ENCODE results near the gene AURKA. TPM values are rescaled to one million over a fixed set of nuclear protein-coding genes. Genes with fewer than 3 reads are reported as not detected.

AURKA gene
- total and polyA plus RNA-seq, 2 donors = 2.5 to 13.5 TPM

DNA sequence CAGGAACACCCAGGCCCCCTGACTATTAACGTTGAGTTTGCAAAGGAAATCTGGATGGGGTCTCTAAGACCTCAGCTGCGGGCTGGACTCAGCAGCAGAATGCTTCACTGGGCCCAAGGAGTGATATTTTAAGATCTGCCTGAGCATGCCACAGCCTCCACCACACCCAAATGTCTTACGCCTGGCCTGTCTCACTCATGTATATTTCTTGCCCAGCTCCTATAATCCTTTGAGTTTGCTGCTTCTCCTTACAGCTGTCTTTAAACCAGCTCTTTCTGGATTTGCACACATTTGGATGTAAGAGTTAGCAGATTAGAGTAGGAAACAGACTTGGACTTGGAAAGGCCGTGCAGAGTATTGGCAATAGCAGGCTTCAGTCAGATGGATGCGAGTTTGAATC is 36.4 kb upstream of the AURKA start:
- Histone ChIP-seq H3K4me1 (ENCODE audit: insufficient read depth) (no peaks in the 10 kb centered on the region), H3K4me3 (ENCODE audit: low read depth, low read length) (no peak overlapping the region), H3K27ac (ENCODE audit: low read depth) (no peak overlapping the region), H3K36me3 (ENCODE audit: insufficient read depth) (no peaks in the 10 kb centered on the region)
- WGBS = 62% methylated on average over 5 of the region's 5 CpGs
- no peak for DNase-seq (ENCODE audit: extremely low spot score)

DNA sequence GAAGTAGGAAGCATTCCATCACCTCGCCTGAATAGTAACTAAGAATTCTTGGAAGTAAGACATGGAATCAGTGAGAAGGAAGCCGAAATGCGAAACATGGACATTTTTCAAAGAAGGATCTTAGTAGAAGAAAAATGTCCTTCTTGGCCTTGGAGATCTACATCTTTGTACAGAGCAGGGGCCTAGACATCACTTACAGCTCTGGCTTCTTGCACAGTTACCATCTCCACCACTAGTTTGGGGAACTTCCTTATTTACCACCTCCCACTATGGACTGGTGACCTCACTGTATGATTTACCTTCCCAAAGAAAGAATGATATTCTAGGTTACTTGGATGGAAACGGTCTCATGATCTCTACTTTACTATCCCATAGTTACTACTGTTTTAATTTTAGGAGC is 35.8 kb upstream of the AURKA start:
- H3K27ac ChIP-seq (ENCODE audit: low read depth) = no peak overlapping the region

DNA sequence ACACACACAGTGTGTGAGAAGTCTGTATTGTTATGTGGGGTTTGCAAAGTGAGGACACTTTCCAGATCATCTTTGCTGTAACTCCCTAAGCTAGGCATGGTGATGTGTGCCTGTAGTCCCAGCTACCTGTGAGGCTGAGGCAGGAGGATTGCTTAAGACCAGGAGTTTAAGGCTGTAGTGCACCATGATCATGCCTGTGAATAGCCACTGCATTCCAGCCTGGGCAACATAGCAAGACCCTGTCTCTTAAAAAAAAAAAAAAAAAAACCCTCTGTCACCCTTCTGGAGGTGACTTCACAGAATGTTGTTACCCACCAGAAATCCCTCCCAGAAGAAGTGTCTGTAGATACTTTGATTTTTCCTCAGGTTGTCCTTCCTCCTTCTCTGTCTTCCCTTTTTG is 34.9 kb upstream of the AURKA start:
- Histone ChIP-seq H3K4me1 (ENCODE audit: insufficient read depth) (no peaks in the 10 kb centered on the region), H3K4me3 (ENCODE audit: low read depth, low read length) (no peak overlapping the region), H3K36me3 (ENCODE audit: insufficient read depth) (no peaks in the 10 kb centered on the region), H3K27ac (ENCODE audit: low read depth) (no peak overlapping the region)
- DNase-seq (ENCODE audit: extremely low spot score) = no peak

More for the DNA sequence above, 35.8 kb upstream of the AURKA start:
- H3K4me1 ChIP-seq (ENCODE audit: insufficient read depth) = no peaks in the 10 kb centered on the region
- no peaks in the 10 kb centered on the region for H3K36me3 ChIP-seq (ENCODE audit: insufficient read depth)
- H3K4me3 ChIP-seq (ENCODE audit: low read depth, low read length) = no peak overlapping the region
- no peak for DNase-seq (ENCODE audit: extremely low spot score)
- 75% methylated on average over 4 of the region's 4 CpGs for WGBS

DNA sequence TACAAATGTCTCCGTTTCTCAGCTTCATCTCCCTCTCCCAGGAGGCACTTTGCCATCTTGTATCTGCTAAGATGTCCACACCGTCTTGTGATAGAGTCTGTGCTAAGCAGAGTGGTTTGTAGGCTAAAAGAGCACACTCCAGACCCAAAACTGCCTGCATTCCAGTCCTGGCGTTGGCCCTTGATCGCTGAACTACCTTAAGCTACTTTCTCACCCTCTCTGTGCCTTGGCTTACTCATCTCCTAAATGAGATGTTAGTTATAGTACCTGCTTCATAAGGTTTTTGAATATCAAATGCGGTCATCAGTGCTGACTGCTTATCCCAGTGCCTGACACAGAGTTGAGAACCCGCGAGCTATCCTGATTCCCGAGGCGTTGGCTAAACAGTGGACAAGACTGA is 34.0 kb upstream of the AURKA start:
- no peak for DNase-seq (ENCODE audit: extremely low spot score)
- H3K4me1 ChIP-seq (ENCODE audit: insufficient read depth) = no peaks in the 10 kb centered on the region
- H3K4me3 ChIP-seq (ENCODE audit: low read depth, low read length) = no peak overlapping the region
- no peaks in the 10 kb centered on the region for H3K36me3 ChIP-seq (ENCODE audit: insufficient read depth)
- H3K27ac ChIP-seq (ENCODE audit: low read depth) = no peak overlapping the region
- 91% methylated on average over 9 of the region's 9 CpGs for WGBS

DNA sequence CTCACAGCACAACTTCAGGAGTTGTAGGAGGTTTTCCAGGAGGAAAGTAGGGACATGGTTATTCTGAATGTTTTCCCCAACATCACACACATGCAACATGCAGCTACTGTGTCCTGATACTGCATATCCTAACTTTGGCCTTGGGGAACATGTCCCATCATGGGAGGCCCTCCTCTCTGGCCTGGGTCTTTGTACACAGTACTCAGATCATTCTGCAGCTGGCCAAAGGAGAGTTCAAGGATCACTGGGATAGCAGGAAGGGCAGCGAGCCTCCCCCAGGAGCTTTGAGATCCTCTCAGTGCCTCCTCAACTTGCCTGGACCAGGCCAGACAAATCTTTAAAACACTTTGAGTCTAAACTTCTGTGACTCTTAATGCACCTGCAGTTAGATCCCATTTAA is 32.9 kb upstream of the AURKA start:
- no peaks in the 10 kb centered on the region for H3K36me3 ChIP-seq (ENCODE audit: insufficient read depth)
- no peak overlapping the region for H3K27ac ChIP-seq (ENCODE audit: low read depth)
- H3K4me1 ChIP-seq (ENCODE audit: insufficient read depth) = no peaks in the 10 kb centered on the region
- no peak overlapping the region for H3K4me3 ChIP-seq (ENCODE audit: low read depth, low read length)
- 96% methylated on average over 1 of the region's 1 CpG for WGBS
- no peak for DNase-seq (ENCODE audit: extremely low spot score)

DNA sequence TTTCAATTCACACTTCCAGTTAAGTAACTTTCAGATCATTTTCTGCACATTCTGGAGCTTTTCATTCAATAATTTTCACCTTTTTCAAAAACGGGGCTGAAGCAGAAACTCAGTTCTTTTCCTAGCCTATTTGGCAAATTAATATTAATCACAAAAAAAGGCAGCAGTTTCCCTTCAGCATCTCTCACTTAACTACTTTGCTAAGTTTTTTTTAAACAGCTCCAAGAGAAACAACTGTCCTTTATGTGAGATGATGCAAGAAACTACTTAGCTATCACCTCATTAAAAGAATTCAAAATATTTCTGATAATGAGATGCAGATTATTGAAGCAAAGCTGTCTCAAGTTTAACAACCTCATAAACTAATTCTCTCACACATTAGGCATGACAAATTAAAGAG is 31.9 kb upstream of the AURKA start:
- Histone ChIP-seq H3K36me3 (ENCODE audit: insufficient read depth) (no peaks in the 10 kb centered on the region), H3K27ac (ENCODE audit: low read depth) (no peak overlapping the region)
- WGBS = 65% methylated on average over 1 of the region's 1 CpG

DNA sequence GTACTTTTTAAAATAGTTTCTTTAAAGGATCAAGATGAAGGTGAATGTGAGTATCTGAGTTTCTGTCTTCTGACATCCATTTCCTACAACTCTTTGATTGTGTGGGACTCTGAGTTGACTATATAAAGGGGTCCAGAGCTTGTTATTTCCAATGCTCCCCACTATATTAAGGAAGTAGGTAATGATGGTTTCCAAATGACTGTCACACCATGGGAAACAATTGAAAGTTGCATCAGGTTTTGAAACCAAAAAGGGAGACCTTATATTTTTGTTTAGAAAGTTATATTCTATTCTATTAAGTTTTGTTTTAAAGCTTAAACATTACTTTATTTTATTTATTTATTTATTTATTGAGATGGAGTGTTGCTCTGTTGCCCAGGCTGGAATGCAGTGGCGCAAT is 31.2 kb upstream of the AURKA start:
- Histone ChIP-seq H3K36me3 (ENCODE audit: insufficient read depth) (no peaks in the 10 kb centered on the region), H3K4me3 (ENCODE audit: low read depth, low read length) (no peak overlapping the region)

More for the DNA sequence above, 31.9 kb upstream of the AURKA start:
- H3K4me1 ChIP-seq (ENCODE audit: insufficient read depth) = no peaks in the 10 kb centered on the region
- no peak overlapping the region for H3K4me3 ChIP-seq (ENCODE audit: low read depth, low read length)
- no peak for DNase-seq (ENCODE audit: extremely low spot score)

DNA sequence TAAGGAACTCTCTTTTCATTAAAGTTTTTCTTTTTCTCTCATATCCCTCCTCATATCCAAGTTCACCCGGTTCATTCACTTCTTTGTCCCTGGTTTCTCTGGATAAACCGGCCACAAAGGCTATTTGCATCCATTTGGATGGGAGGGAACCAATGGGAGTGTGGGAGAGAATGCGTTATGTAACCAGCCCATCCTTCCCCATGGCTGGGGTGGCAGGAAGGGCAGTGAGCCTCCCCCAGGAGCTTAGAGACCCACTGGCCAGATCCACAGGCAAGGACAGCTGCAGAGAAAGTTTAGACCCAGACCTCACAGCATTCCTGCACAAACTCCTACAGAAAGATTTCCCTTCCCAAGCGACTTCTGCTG is 30.8 kb upstream of the AURKA start:
- 56% methylated on average over 4 of the region's 4 CpGs for WGBS
- Histone ChIP-seq H3K4me3 (ENCODE audit: low read depth, low read length) (no peak overlapping the region), H3K27ac (ENCODE audit: low read depth) (no peak overlapping the region), H3K4me1 (ENCODE audit: insufficient read depth) (no peaks in the 10 kb centered on the region), H3K36me3 (ENCODE audit: insufficient read depth) (no peaks in the 10 kb centered on the region)
- DNase-seq (ENCODE audit: extremely low spot score) = no peak

More for the DNA sequence above, 31.2 kb upstream of the AURKA start:
- H3K27ac ChIP-seq (ENCODE audit: low read depth) = no peak overlapping the region
- no peaks in the 10 kb centered on the region for H3K4me1 ChIP-seq (ENCODE audit: insufficient read depth)
- 100% methylated on average over 1 of the region's 1 CpG for WGBS
- DNase-seq (ENCODE audit: extremely low spot score) = no peak

DNA sequence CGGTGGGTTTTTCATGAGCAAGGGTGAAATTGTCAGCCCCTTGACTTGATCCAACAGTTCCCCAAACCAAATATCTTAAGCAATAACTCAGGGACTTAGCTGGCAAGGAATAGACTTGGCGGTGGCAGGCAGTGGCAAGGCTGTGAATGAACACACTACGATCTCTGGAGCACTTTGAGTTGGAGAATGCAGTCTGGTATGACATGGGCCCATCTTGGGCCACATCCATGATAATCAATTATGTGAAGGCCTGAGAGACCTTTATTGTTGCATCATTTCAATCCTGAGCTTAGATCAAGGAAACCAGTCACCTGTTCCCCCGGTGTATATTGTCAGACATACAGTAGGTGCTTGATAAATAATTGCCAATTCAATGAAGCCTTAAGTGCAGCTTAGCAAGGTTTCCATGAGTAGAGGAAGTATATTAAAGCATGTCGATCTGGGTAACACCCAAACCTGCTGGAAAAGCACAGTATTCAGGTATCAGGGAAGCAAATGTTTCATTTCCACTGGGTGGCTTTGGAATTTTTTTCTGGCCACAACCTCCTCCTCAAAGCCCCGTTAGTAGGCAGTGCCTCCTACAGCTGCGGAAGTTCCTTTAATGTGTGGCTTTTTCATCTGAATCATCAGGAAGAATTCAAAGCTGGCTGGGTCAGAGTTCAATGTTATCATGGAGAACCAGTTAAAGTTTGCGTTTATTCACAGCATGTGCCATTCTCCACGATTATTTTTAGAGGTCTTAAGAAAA is 30.2 kb upstream of the AURKA start:
- DNase-seq (ENCODE audit: extremely low spot score) = no peak
- no peak overlapping the region for H3K4me3 ChIP-seq (ENCODE audit: low read depth, low read length)
- no peak overlapping the region for H3K27ac ChIP-seq (ENCODE audit: low read depth)
- no peaks in the 10 kb centered on the region for H3K36me3 ChIP-seq (ENCODE audit: insufficient read depth)
- no peaks in the 10 kb centered on the region for H3K4me1 ChIP-seq (ENCODE audit: insufficient read depth)
- WGBS = 57% methylated on average over 9 of the region's 9 CpGs

DNA sequence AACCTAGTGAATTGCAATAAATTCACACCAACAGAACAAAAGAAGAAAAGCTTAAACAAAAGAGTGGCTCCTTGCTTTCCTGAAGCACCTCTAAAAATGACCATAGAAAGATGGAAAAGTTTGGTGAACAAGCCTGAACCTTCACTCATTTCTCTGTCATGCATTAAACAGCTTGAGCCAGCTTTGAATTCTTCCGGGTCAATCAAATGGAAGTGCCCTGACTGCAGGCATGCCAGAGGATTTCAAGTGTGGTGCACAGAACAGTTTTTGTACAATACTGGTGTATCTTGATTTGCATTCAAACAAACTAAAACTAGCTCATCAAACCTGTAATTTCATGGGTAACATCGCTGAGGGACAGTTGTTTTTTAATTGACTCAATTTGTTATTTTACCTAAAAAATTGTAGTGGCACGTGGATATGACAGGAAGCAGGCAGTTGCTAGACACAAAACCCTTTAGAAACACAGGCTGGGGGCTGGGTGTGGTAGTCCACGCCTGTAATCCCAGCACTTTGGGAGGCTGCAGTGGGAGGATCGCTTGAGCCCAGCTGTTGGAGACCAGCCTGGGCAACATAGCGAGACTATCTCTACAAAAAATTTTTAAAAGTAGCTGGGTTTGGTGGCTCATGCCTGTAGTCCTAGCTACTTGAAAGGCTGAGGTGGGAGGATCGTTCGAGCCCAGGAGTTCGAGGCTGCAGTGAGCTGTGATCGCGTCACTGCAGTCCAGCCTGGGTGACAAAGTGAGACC is 29.1 kb upstream of the AURKA start:
- 82% methylated on average over 11 of the region's 11 CpGs for WGBS
- no peak overlapping the region for H3K4me3 ChIP-seq (ENCODE audit: low read depth, low read length)
- no peak for DNase-seq (ENCODE audit: extremely low spot score)
- H3K36me3 ChIP-seq (ENCODE audit: insufficient read depth) = no peaks in the 10 kb centered on the region
- no peak overlapping the region for H3K27ac ChIP-seq (ENCODE audit: low read depth)
- no peaks in the 10 kb centered on the region for H3K4me1 ChIP-seq (ENCODE audit: insufficient read depth)

DNA sequence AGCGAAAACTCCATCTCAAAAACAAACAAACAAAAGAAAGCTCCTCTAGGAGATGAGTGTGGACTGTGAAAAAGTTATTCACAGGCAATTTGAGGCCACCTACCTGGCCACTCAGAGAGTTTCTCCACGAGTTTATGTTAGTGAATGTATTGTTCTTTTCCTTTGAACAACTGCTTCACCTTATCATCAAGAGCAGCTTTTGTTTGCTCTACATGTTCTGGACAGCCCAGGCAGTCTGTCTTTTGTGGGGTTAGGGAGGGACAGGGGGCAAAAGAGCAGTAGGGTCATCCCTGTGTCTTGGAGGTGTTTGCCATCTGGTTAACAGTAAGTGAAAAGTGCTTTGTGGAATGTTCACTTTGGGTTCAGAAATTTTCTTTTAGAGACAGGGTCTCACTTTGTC is 28.0 kb upstream of the AURKA start:
- Histone ChIP-seq H3K36me3 (ENCODE audit: insufficient read depth) (no peaks in the 10 kb centered on the region), H3K4me1 (ENCODE audit: insufficient read depth) (no peaks in the 10 kb centered on the region), H3K27ac (ENCODE audit: low read depth) (no peak overlapping the region), H3K4me3 (ENCODE audit: low read depth, low read length) (no peak overlapping the region)
- 82% methylated on average over 2 of the region's 2 CpGs for WGBS
- no peak for DNase-seq (ENCODE audit: extremely low spot score)

DNA sequence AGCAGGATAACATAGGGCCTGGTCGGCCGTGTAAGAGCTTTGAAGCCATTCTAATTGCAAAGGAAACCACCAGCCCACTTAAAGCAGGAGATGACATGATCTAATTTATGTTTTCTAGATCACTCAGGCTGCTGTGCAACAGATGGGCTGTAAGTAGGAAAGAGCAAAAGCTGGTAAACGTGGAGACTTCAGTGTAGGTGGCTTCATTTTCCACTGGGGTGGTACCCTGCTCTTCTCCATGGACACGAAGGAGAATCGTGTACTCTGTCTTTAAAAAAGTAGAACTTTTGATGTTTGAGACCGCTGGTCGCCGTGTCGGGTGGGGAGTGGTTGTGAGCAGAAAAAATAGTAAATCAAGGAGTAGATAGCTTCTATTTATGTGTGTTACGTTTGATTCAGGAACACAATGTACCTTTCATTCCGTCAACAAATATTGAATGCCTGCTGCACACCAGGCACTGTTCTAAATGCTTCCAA is 26.4 kb upstream of the AURKA start:
- H3K36me3 ChIP-seq (ENCODE audit: insufficient read depth) = no peaks in the 10 kb centered on the region
- no peak overlapping the region for H3K4me3 ChIP-seq (ENCODE audit: low read depth, low read length)
- no peak for DNase-seq (ENCODE audit: extremely low spot score)
- 72% methylated on average over 11 of the region's 11 CpGs for WGBS
- no peak overlapping the region for H3K27ac ChIP-seq (ENCODE audit: low read depth)
- H3K4me1 ChIP-seq (ENCODE audit: insufficient read depth) = no peaks in the 10 kb centered on the region

DNA sequence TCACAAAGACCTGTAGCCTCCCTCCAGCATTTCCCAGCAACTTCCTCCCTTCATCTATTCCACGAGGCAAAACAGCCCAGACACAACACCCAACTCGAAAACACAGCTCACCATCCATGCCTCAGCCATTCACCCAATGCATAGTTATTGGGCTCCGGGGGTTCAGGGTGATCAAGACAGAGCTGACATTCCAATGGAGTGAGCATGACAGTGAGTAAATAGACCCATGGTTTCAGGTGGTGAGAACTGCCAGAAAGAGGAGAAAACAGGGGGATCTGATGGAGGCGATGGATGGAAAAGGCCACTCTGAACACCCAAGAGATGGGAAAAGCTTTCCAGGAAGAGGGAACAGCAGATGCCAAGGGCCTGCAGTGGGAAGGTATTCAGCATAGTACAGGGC is 25.9 kb upstream of the AURKA start:
- DNase-seq (ENCODE audit: extremely low spot score) = no peak
- no peak overlapping the region for H3K4me3 ChIP-seq (ENCODE audit: low read depth, low read length)
- no peaks in the 10 kb centered on the region for H3K4me1 ChIP-seq (ENCODE audit: insufficient read depth)
- 89% methylated on average over 4 of the region's 4 CpGs for WGBS
- no peak overlapping the region for H3K27ac ChIP-seq (ENCODE audit: low read depth)
- H3K36me3 ChIP-seq (ENCODE audit: insufficient read depth) = no peaks in the 10 kb centered on the region

DNA sequence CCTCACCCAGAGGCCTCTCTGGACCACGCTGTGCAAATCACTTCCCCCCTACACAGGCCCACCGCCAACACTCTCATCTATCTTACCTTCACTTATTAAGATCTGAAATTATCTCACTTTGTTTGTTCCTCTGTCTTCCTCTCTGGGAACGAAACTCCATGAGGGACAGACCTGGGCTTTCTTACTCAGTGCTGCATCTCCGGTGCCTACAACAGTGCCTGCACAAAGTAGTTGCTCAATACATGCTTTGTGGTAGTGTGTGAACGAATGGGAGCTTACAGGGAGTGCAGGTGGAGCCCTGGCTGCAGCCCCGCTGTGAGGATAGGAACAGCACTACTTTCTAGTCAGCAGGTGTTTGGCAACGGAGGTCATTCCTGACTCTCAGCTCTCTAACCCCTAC is 25.4 kb upstream of the AURKA start:
- Histone ChIP-seq H3K4me3 (ENCODE audit: low read depth, low read length) (no peak overlapping the region), H3K36me3 (ENCODE audit: insufficient read depth) (no peaks in the 10 kb centered on the region), H3K4me1 (ENCODE audit: insufficient read depth) (no peaks in the 10 kb centered on the region), H3K27ac (ENCODE audit: low read depth) (no peak overlapping the region)
- DNase-seq (ENCODE audit: extremely low spot score) = no peak
- 90% methylated on average over 7 of the region's 7 CpGs for WGBS
